Stimulated activated CD4-positive, alpha-beta T cell treated with anti-CD3 and anti-CD28 coated beads, Interleukin-4, amount 100 ng/mL, for 1 hour (primary cell): ENCODE data around the gene MECR.

Experiments used
- DNase-seq: peaks from one replicate; pipeline ENCODE4 v3.0.0-alpha.2; 2020

The MECR gene

GRCh38 chr1:29230553-29231378, at the start of gene MECR:
Gene MECR (minus strand): TSS chr1:29230934. CDS start chr1:29230906, 28 bp downstream.
- DNase-seq = peak; percentile 94

- DNase-seq = no peak
Observed at GRCh38 chr1:29279951-29280391, 49.2 kb upstream of the MECR start.

- DNase-seq = no peak
Observed at GRCh38 chr1:29279406-29279805, 48.7 kb upstream of the MECR start.

- DNase-seq = no peak
Observed at GRCh38 chr1:29278124-29278523, 47.4 kb upstream of the MECR start.

- DNase-seq = no peak
Observed at GRCh38 chr1:29275435-29275834, 44.7 kb upstream of the MECR start.

- DNase-seq = no peak
Observed at GRCh38 chr1:29272147-29272907, 41.6 kb upstream of the MECR start.

- no peak for DNase-seq
Observed at GRCh38 chr1:29271724-29272123, 41.0 kb upstream of the MECR start.

GRCh38 chr1:29270929-29271521, 40.3 kb upstream of the MECR start:
- no peak for DNase-seq

- no peak for DNase-seq
Observed at GRCh38 chr1:29269382-29269781, 38.6 kb upstream of the MECR start.

GRCh38 chr1:29267321-29268070, 36.8 kb upstream of the MECR start:
- DNase-seq = no peak

GRCh38 chr1:29266912-29267311, 36.2 kb upstream of the MECR start:
- DNase-seq = no peak

GRCh38 chr1:29264773-29265389, 34.1 kb upstream of the MECR start:
- no peak for DNase-seq

- no peak for DNase-seq
Observed at GRCh38 chr1:29260531-29260930, 29.8 kb upstream of the MECR start.

GRCh38 chr1:29259802-29260441, 29.2 kb upstream of the MECR start:
- DNase-seq = peak; percentile 48

GRCh38 chr1:29258976-29259801, 28.5 kb upstream of the MECR start:
- no peak for DNase-seq

- no peak for DNase-seq
Observed at GRCh38 chr1:29258189-29258975, 27.6 kb upstream of the MECR start.

GRCh38 chr1:29256979-29257804, 26.5 kb upstream of the MECR start:
- DNase-seq = no peak

- no peak for DNase-seq
Observed at GRCh38 chr1:29256394-29256793, 25.7 kb upstream of the MECR start.

- no peak for DNase-seq
Observed at GRCh38 chr1:29255134-29255666, 24.5 kb upstream of the MECR start.
